ENCODE results near the gene DOCK6. TPM values are rescaled to one million over a fixed set of nuclear protein-coding genes. Genes with fewer than 3 reads are reported as not detected.

DOCK6 gene
- total RNA-seq, 1 experiment from 2014 or later: 88.8 TPM

- DNase-seq (ENCODE audit: low spot score) (no peak), ATAC-seq (no peak)
- H3K27me3 Mint-ChIP-seq (ENCODE audit: low read depth): no peaks in the 10 kb centered on the region
- POLR2A ChIA-PET: interaction anchor here (0.7 kb wide), 1 partner anchor 114 kb away, joined by 6 read pairs; no protein-coding TSS in a partner anchor
- no peak overlapping the region for H3K27ac Mint-ChIP-seq
- H3K4me1 Mint-ChIP-seq: peaks cover 4% of the 10 kb centered on the region
- CTCF ChIA-PET: interaction anchor here (0.6 to 3.2 kb wide), 32 partner anchors 11 to 408 kb away, joined by 3 to 24 read pairs (median 4); partner anchors contain the start of genes KANK2, ODAD3, RGL3 and SWSAP1
- 0 out of 2 replicates have a peak, but pooled peaks cover 3% of the 10 kb centered on the region for H3K9me3 Mint-ChIP-seq
- peak overlapping the region; percentile 61 for H3K4me3 Mint-ChIP-seq
- peaks cover 37% of the 10 kb centered on the region for H3K36me3 Mint-ChIP-seq
- TF ChIP-seq NFATC4 (CRISPR knock-in tag; IDR thresholded peaks at IDR 0.05) (no peak), ZBTB21 (CRISPR knock-in tag; IDR thresholded peaks at IDR 0.05; ENCODE audit: borderline replicate concordance) (no peak), ERG (CRISPR knock-in tag; IDR thresholded peaks at IDR 0.05) (no peak), PRRX2 (CRISPR knock-in tag; IDR thresholded peaks at IDR 0.05) (no peak), ZNF396 (CRISPR knock-in tag; IDR thresholded peaks at IDR 0.05; ENCODE audit: borderline replicate concordance) (no peak)
These were observed 18.5 kb downstream of the DOCK6 start for GRCh38 chr19:11243798-11244169.

DNA sequence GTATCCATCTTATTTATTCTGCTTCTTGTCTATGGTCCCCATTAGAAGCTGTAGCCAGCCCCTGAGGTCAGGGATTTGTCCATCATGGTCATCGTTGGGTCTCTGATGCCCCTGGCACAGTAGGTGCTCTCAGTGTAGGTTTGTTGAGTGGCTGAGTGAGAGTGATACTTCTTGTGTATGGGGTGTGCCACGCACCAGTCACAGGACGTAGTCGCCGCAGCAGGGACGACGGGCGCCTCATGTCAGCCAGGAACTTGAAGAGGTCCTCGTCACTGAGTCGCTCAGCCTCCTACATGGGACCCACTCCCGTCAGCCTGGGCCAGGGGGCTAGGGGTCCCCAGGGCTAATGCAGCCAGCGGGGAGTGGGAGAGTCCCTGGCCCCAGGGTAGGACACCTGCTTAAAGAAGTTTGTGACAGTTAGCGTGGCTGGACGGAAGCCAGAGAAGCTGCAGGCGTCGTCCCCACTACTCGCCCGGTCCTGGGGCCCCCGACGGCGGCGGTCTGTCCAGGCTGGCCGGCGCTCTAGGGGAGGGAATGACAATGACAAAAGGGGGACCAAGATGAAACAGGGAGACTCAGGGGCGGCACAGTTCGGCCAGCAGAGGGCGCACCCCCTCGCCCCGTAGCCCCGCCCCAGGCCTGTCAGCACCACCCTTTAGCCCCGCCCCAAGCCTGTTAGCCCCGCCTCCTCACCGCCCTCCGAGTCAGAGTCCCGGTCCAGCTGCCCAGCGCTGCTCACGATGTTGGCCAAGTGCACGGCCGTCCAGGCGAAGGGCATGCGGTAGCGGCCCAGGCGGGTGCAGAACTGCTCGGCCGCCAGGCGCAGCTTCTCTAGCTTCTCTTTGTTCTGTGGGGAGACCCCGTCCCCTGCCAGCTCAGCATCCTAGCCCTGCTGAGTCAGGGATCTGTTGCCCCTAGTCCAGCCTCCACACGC, 19.2 kb downstream of the DOCK6 start:
- Mint-ChIP-seq H3K4me1 (peaks cover 4% of the 10 kb centered on the region), H3K9me3 (0 out of 2 replicates have a peak, but pooled peaks cover 4% of the 10 kb centered on the region), H3K36me3 (peaks cover 38% of the 10 kb centered on the region), H3K4me3 (peak overlapping the region; percentile 61), H3K27me3 (ENCODE audit: low read depth) (no peaks in the 10 kb centered on the region), H3K27ac (no peak overlapping the region)
- ChIA-PET POLR2A (interaction anchor here (1.0 kb wide), 1 partner anchor 21 kb away, joined by 3 read pairs; no protein-coding TSS in a partner anchor), CTCF (interaction anchor here (0.6 to 3.2 kb wide), 34 partner anchors 11 to 409 kb away, joined by 3 to 24 read pairs (median 4); partner anchors contain the start of genes KANK2, ODAD3, RGL3 and SWSAP1)
- DNase-seq (ENCODE audit: low spot score) (peak; percentile 99), ATAC-seq (peak; percentile 97)
- TF ChIP-seq SP1 (CRISPR knock-in tag; conservative IDR thresholded peaks at IDR 0.05) (peak; percentile 77), ZNF396 (CRISPR knock-in tag; IDR thresholded peaks at IDR 0.05; ENCODE audit: borderline replicate concordance) (no peak), E2F4 (CRISPR knock-in tag; IDR thresholded peaks at IDR 0.05; ENCODE audit: borderline replicate concordance, low read depth) (no peak)
- TF ChIP-seq, protein P1, sequence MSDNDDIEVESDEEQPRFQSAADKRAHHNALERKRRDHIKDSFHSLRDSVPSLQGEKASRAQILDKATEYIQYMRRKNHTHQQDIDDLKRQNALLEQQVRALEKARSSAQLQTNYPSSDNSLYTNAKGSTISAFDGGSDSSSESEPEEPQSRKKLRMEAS (CRISPR knock-in tag; IDR thresholded peaks at IDR 0.05): 0 out of 2 replicates have a peak, but pooled peaks have one; percentile 36
- TF ChIP-seq, protein P2, sequence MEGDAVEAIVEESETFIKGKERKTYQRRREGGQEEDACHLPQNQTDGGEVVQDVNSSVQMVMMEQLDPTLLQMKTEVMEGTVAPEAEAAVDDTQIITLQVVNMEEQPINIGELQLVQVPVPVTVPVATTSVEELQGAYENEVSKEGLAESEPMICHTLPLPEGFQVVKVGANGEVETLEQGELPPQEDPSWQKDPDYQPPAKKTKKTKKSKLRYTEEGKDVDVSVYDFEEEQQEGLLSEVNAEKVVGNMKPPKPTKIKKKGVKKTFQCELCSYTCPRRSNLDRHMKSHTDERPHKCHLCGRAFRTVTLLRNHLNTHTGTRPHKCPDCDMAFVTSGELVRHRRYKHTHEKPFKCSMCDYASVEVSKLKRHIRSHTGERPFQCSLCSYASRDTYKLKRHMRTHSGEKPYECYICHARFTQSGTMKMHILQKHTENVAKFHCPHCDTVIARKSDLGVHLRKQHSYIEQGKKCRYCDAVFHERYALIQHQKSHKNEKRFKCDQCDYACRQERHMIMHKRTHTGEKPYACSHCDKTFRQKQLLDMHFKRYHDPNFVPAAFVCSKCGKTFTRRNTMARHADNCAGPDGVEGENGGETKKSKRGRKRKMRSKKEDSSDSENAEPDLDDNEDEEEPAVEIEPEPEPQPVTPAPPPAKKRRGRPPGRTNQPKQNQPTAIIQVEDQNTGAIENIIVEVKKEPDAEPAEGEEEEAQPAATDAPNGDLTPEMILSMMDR (IDR thresholded peaks at IDR 0.05): peak; percentile 91

- H3K27me3 Mint-ChIP-seq (ENCODE audit: low read depth): no peaks in the 10 kb centered on the region
- 0 out of 2 replicates have a peak, but pooled peaks cover 4% of the 10 kb centered on the region for H3K9me3 Mint-ChIP-seq
- ChIA-PET CTCF (interaction anchor here (0.7 to 3.2 kb wide), 5 partner anchors 14 to 240 kb away, joined by 3 to 24 read pairs (median 3); partner anchors contain the start of gene RGL3), POLR2A (no interaction called here)
- DNase-seq (ENCODE audit: low spot score) (no peak), ATAC-seq (no peak)
- peaks cover 6% of the 10 kb centered on the region for H3K4me1 Mint-ChIP-seq
- H3K4me3 Mint-ChIP-seq: no peak overlapping the region
- no peak overlapping the region for H3K27ac Mint-ChIP-seq
- peaks cover 32% of the 10 kb centered on the region for H3K36me3 Mint-ChIP-seq
- TF ChIP-seq, protein P3, sequence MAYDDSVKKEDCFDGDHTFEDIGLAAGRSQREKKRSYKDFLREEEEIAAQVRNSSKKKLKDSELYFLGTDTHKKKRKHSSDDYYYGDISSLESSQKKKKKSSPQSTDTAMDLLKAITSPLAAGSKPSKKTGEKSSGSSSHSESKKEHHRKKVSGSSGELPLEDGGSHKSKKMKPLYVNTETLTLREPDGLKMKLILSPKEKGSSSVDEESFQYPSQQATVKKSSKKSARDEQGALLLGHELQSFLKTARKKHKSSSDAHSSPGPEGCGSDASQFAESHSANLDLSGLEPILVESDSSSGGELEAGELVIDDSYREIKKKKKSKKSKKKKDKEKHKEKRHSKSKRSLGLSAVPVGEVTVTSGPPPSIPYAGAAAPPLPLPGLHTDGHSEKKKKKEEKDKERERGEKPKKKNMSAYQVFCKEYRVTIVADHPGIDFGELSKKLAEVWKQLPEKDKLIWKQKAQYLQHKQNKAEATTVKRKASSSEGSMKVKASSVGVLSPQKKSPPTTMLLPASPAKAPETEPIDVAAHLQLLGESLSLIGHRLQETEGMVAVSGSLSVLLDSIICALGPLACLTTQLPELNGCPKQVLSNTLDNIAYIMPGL (CRISPR knock-in tag; IDR thresholded peaks at IDR 0.05): no peak
- TF ChIP-seq OVOL2 (CRISPR knock-in tag; IDR thresholded peaks at IDR 0.05; ENCODE audit: borderline replicate concordance) (no peak), ARID4B (CRISPR knock-in tag; IDR thresholded peaks at IDR 0.05; ENCODE audit: borderline replicate concordance) (no peak), TP53 (CRISPR knock-in tag; IDR thresholded peaks at IDR 0.05) (no peak)
- TF ChIP-seq, protein P4, sequence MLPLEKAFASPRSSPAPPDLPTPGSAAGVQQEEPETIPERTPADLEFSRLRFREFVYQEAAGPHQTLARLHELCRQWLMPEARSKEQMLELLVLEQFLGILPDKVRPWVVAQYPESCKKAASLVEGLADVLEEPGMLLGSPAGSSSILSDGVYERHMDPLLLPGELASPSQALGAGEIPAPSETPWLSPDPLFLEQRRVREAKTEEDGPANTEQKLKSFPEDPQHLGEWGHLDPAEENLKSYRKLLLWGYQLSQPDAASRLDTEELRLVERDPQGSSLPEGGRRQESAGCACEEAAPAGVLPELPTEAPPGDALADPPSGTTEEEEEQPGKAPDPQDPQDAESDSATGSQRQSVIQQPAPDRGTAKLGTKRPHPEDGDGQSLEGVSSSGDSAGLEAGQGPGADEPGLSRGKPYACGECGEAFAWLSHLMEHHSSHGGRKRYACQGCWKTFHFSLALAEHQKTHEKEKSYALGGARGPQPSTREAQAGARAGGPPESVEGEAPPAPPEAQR (CRISPR knock-in tag; IDR thresholded peaks at IDR 0.05): no peak
- TF ChIP-seq, protein P5, sequence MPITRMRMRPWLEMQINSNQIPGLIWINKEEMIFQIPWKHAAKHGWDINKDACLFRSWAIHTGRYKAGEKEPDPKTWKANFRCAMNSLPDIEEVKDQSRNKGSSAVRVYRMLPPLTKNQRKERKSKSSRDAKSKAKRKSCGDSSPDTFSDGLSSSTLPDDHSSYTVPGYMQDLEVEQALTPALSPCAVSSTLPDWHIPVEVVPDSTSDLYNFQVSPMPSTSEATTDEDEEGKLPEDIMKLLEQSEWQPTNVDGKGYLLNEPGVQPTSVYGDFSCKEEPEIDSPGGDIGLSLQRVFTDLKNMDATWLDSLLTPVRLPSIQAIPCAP (CRISPR knock-in tag; IDR thresholded peaks at IDR 0.05): no peak
These were observed 20.3 kb downstream of the DOCK6 start for GRCh38 chr19:11242025-11242424.

Data from WTC11 (cell line).